ENCODE measurements around the gene IL20.

DNA sequence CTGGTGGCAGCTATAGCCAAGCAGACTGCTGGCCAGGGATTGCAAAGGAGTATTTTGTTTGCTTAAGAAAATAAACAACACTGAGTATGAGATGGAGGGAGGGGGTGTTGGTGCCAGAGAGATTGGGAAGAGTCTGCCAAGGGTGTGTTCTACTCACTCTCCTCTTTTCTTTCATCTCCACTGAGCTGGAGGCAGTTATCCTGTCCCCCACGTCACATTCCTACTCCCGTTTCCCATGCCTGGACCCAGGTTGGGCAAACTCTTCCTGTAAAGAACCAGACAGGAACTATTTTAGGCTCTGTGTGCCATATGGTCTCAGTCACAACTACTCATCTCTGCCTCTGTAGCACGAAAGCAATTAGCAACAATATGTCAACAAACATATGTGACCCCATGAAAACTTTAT, 30.4 kb downstream of the IL20 start:
- TF ChIP-seq POLR2A (IDR thresholded peaks at IDR 0.05) (no peak), EP300 (IDR thresholded peaks at IDR 0.05) (peak in 1 of 4 donors; percentile 70)
- TF ChIP-seq, protein P1, sequence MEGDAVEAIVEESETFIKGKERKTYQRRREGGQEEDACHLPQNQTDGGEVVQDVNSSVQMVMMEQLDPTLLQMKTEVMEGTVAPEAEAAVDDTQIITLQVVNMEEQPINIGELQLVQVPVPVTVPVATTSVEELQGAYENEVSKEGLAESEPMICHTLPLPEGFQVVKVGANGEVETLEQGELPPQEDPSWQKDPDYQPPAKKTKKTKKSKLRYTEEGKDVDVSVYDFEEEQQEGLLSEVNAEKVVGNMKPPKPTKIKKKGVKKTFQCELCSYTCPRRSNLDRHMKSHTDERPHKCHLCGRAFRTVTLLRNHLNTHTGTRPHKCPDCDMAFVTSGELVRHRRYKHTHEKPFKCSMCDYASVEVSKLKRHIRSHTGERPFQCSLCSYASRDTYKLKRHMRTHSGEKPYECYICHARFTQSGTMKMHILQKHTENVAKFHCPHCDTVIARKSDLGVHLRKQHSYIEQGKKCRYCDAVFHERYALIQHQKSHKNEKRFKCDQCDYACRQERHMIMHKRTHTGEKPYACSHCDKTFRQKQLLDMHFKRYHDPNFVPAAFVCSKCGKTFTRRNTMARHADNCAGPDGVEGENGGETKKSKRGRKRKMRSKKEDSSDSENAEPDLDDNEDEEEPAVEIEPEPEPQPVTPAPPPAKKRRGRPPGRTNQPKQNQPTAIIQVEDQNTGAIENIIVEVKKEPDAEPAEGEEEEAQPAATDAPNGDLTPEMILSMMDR (IDR thresholded peaks at IDR 0.05), result no peak
